Smooth muscle cell (in vitro differentiated cells): ENCODE data around the gene SNCA. TPM values are rescaled to one million over a fixed set of nuclear protein-coding genes. Genes with fewer than 3 reads are reported as not detected.

Experiments
- DNase-seq: peaks from one replicate; lab custom pipeline; 2025; ENCODE audit not compliant: unreplicated experiment; lab: John Stamatoyannopoulos, UW
- H2AFZ ChIP-seq: fragments of 200-600 bp; sonication (generic); 2 replicates; pipeline ENCODE4 v1.6.0; 2016; ENCODE audit warnings: antibody characterized with exemption, low read depth, mild to moderate bottlenecking
- H3F3A ChIP-seq: fragments of 200-600 bp; sonication (generic); 2 replicates; pipeline ENCODE4 v1.6.0; 2017; ENCODE audit warnings: antibody characterized with exemption, low read depth
- H3K27ac ChIP-seq: fragments of 200-600 bp; sonication (generic); 2 replicates; pipeline ENCODE4 v1.5.1; 2016; ENCODE audit warnings: low read depth, mild to moderate bottlenecking
- H3K27me3 ChIP-seq: fragments of 200-600 bp; sonication (generic); 2 replicates; pipeline ENCODE4 v1.6.1; 2016; ENCODE audit warnings: low read depth, mild to moderate bottlenecking
- H3K36me3 ChIP-seq: fragments of 200-600 bp; sonication (generic); 2 replicates; pipeline ENCODE4 v1.5.1; 2016; ENCODE audit warnings: low read depth
- H3K4me1 ChIP-seq: fragments of 200-600 bp; sonication (generic); 2 replicates; pipeline ENCODE4 v1.5.1; 2016; ENCODE audit warnings: low read depth
- H3K4me2 ChIP-seq: fragments of 200-600 bp; sonication (generic); 2 replicates; pipeline ENCODE4 v1.6.0; 2016; ENCODE audit warnings: mild to moderate bottlenecking
- H3K4me3 ChIP-seq: fragments of 200-600 bp; sonication (generic); 2 replicates; pipeline ENCODE4 v1.5.1; 2016; ENCODE audit warnings: mild to moderate bottlenecking
- H3K79me2 ChIP-seq: fragments of 200-600 bp; sonication (generic); 2 replicates; pipeline ENCODE4 v1.6.0; 2016; ENCODE audit warnings: low read depth, mild to moderate bottlenecking
- H3K9ac ChIP-seq: fragments of 200-600 bp; sonication (generic); 2 replicates; pipeline ENCODE4 v1.6.0; 2016; ENCODE audit warnings: low read depth
- H3K9me3 ChIP-seq: fragments of 200-600 bp; sonication (generic); replicated peaks from 2 replicates; pipeline ENCODE4 v1.5.1; 2016; ENCODE audit warnings: low read depth
- H4K20me1 ChIP-seq: fragments of 200-600 bp; sonication (generic); 2 replicates; pipeline ENCODE4 v1.6.0; 2016; ENCODE audit warnings: low read depth
- WGBS: methylation state at CpG from one replicate; pipeline ENCODE4 v1.1.7; 2016; ENCODE audit warnings: low lambda C conversion rate; 5-methylcytosine and 5-hydroxymethylcytosine counted together
- polyA plus RNA-seq: library from polyadenylated mRNA; unstranded; fragments of >200 nt; fragmentation: Nextera tagmentation; extraction: Ambion mirVana; gene quantifications from 2 replicates; pipeline ENCODE4 v1.2.1, GENCODE V29; 2016
- total RNA-seq: library from RNA; depleted of rRNA; stranded (reverse); fragments of >200 nt; gene quantifications from 2 replicates; pipeline ENCODE4 v1.2.3, GENCODE V29; 2014
- TF ChIP-seq, protein P1 (sequence below): fragments of 200-600 bp; sonication (generic); IDR thresholded peaks from 2 replicates; pipeline ENCODE4 v1.5.1; 2017; ENCODE audit warnings: borderline replicate concordance, mild to moderate bottlenecking, antibody characterized with exemption; ENCODE audit not compliant: insufficient read depth, poor library complexity, severe bottlenecking

Gene SNCA
- total and polyA plus RNA-seq, 2 experiments from 2014 or later: 0.22 to 3.2 TPM

GRCh38 chr4:89871211-89871610 lies 34.2 kb upstream of the SNCA start:
- Histone ChIP-seq H3K4me3 (no peak overlapping the region), H3K9ac (no peak overlapping the region), H4K20me1 (no peaks in the 10 kb centered on the region), H3K79me2 (no peaks in the 10 kb centered on the region), H3K9me3 (no peaks in the 10 kb centered on the region), H3K4me1 (no peaks in the 10 kb centered on the region), H2AFZ (no peak overlapping the region), H3K27me3 (no peaks in the 10 kb centered on the region), H3F3A (no peaks in the 10 kb centered on the region), H3K36me3 (no peaks in the 10 kb centered on the region), H3K4me2 (no peak overlapping the region), H3K27ac (no peak overlapping the region)
- no peak for DNase-seq
- TF ChIP-seq, protein P1, sequence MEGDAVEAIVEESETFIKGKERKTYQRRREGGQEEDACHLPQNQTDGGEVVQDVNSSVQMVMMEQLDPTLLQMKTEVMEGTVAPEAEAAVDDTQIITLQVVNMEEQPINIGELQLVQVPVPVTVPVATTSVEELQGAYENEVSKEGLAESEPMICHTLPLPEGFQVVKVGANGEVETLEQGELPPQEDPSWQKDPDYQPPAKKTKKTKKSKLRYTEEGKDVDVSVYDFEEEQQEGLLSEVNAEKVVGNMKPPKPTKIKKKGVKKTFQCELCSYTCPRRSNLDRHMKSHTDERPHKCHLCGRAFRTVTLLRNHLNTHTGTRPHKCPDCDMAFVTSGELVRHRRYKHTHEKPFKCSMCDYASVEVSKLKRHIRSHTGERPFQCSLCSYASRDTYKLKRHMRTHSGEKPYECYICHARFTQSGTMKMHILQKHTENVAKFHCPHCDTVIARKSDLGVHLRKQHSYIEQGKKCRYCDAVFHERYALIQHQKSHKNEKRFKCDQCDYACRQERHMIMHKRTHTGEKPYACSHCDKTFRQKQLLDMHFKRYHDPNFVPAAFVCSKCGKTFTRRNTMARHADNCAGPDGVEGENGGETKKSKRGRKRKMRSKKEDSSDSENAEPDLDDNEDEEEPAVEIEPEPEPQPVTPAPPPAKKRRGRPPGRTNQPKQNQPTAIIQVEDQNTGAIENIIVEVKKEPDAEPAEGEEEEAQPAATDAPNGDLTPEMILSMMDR: no peak
- 100% methylated on average over 1 of the region's 1 CpG for WGBS

GRCh38 chr4:89868999-89869589 lies 32.1 kb upstream of the SNCA start:
- H3K9ac ChIP-seq: no peak overlapping the region
- 49% methylated on average over 2 of the region's 2 CpGs for WGBS
- H3K36me3 ChIP-seq: no peaks in the 10 kb centered on the region
- H4K20me1 ChIP-seq: no peaks in the 10 kb centered on the region
- H3K27ac ChIP-seq: no peak overlapping the region
- H3K4me3 ChIP-seq: no peak overlapping the region
- no peak for DNase-seq
- no peaks in the 10 kb centered on the region for H3F3A ChIP-seq
- H2AFZ ChIP-seq: no peak overlapping the region
- no peaks in the 10 kb centered on the region for H3K27me3 ChIP-seq
- no peaks in the 10 kb centered on the region for H3K9me3 ChIP-seq
- no peak overlapping the region for H3K4me2 ChIP-seq
- TF ChIP-seq, protein P1: peak; percentile 64
- no peaks in the 10 kb centered on the region for H3K79me2 ChIP-seq
- H3K4me1 ChIP-seq: no peaks in the 10 kb centered on the region

GRCh38 chr4:89868276-89868675 lies 31.3 kb upstream of the SNCA start:
- Histone ChIP-seq H4K20me1 (no peaks in the 10 kb centered on the region), H3K27me3 (no peaks in the 10 kb centered on the region), H3K27ac (no peak overlapping the region), H3F3A (no peaks in the 10 kb centered on the region), H3K4me1 (no peaks in the 10 kb centered on the region), H2AFZ (no peak overlapping the region), H3K79me2 (no peaks in the 10 kb centered on the region), H3K9ac (no peak overlapping the region), H3K4me3 (no peak overlapping the region), H3K36me3 (no peaks in the 10 kb centered on the region), H3K4me2 (no peak overlapping the region), H3K9me3 (no peaks in the 10 kb centered on the region)
- TF ChIP-seq, protein P1: no peak
- DNase-seq: no peak

DNA sequence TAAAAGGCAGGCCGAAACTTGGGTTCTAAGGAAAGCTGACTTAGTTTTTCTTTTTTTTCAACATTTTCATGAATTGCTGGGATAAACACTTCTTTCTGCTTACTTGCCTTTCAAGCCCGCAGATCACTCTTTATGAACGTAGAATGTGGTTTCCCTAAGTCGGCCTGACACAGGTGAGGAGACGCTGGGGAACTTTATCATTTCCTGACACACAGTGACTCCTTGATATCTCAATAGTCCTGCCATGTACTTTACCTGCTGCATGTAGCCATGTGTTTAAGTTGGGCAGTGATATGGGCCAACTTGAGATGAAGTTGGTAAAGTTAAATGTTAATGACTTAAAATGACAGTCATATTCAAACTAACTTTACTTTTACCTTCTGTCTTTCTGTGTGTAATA lies 26.6 kb upstream of the SNCA start:
- Histone ChIP-seq H2AFZ (no peak overlapping the region), H3K9ac (no peak overlapping the region), H3K27me3 (no peaks in the 10 kb centered on the region), H3K4me2 (no peak overlapping the region), H3K79me2 (no peaks in the 10 kb centered on the region), H4K20me1 (no peaks in the 10 kb centered on the region), H3F3A (no peaks in the 10 kb centered on the region), H3K9me3 (no peaks in the 10 kb centered on the region), H3K4me3 (no peak overlapping the region), H3K36me3 (no peaks in the 10 kb centered on the region), H3K27ac (no peak overlapping the region), H3K4me1 (no peaks in the 10 kb centered on the region)
- DNase-seq: no peak
- 93% methylated on average over 5 of the region's 5 CpGs for WGBS
- TF ChIP-seq, protein P1: no peak
